Astrocyte (in vitro differentiated cells and primary cell): ENCODE data around the gene WSCD1. TPM values are rescaled to one million over a fixed set of nuclear protein-coding genes. Genes with fewer than 3 reads are reported as not detected.

Experiments
- DNase-seq: peaks from one replicate; pipeline ENCODE4 v3.0.0-alpha.2; 2010; ENCODE audit warnings: low read depth
- FAIRE-seq: peaks from 2 replicates; lab custom pipeline; 2011; peaks lifted over from hg19 to GRCh38; lab: Jason Lieb, UNC
- H2AFZ ChIP-seq: 2 replicates; pipeline ENCODE4 v1.6.0; 2012; ENCODE audit warnings: low read depth, low read length, inconsistent platforms
- H3K27ac ChIP-seq: 2 replicates; pipeline ENCODE4 v1.5.1; 2011; ENCODE audit warnings: low read depth, low read length, inconsistent platforms
- H3K27me3 ChIP-seq: 2 replicates; pipeline ENCODE4 v1.6.0; 2011; ENCODE audit warnings: low read length, inconsistent platforms; ENCODE audit not compliant: insufficient read depth
- H3K36me3 ChIP-seq: 2 replicates; pipeline ENCODE4 v1.5.1; 2011; ENCODE audit warnings: low read length, inconsistent platforms; ENCODE audit not compliant: insufficient read depth
- H3K4me1 ChIP-seq: 2 replicates; pipeline ENCODE4 v1.5.1; 2011; ENCODE audit warnings: low read length, inconsistent platforms; ENCODE audit not compliant: insufficient read depth
- H3K4me2 ChIP-seq: 2 replicates; pipeline ENCODE4 v1.6.0; 2012; ENCODE audit warnings: low read length, inconsistent platforms
- H3K4me3 ChIP-seq: 2 replicates; pipeline ENCODE4 v1.5.1; 2011; ENCODE audit warnings: low read depth, mild to moderate bottlenecking, low read length, inconsistent platforms; ENCODE audit not compliant: insufficient read depth
- H3K79me2 ChIP-seq: 2 replicates; pipeline ENCODE4 v1.6.0; 2012; ENCODE audit warnings: mild to moderate bottlenecking, low read length, inconsistent platforms; ENCODE audit not compliant: insufficient read depth
- H3K9ac ChIP-seq: 2 replicates; pipeline ENCODE4 v1.6.0; 2012; ENCODE audit warnings: mild to moderate bottlenecking, low read length, inconsistent platforms
- H3K9me3 ChIP-seq: 2 replicates; pipeline ENCODE4 v1.5.1; 2012; ENCODE audit warnings: low read depth, mild to moderate bottlenecking, low read length, inconsistent platforms; ENCODE audit not compliant: insufficient read depth
- H4K20me1 ChIP-seq: 2 replicates; pipeline ENCODE4 v1.6.0; 2012; ENCODE audit warnings: low read length, inconsistent platforms; ENCODE audit not compliant: insufficient read depth
- H3K27ac Mint-ChIP-seq: one replicate; pipeline ENCODE4 v1.8.0; 2021; ENCODE audit warnings: mild to moderate bottlenecking, mixed read lengths; ENCODE audit not compliant: unreplicated experiment
- H3K27me3 Mint-ChIP-seq: one replicate; pipeline ENCODE4 v1.8.0; 2021; ENCODE audit warnings: low read depth, mixed read lengths; ENCODE audit not compliant: unreplicated experiment
- H3K36me3 Mint-ChIP-seq: one replicate; pipeline ENCODE4 v1.8.0; 2021; ENCODE audit warnings: low read depth, mixed read lengths; ENCODE audit not compliant: unreplicated experiment
- H3K4me1 Mint-ChIP-seq: one replicate; pipeline ENCODE4 v1.8.0; 2021; ENCODE audit warnings: low read depth, mixed read lengths; ENCODE audit not compliant: unreplicated experiment
- H3K4me3 Mint-ChIP-seq: one replicate; pipeline ENCODE4 v1.8.0; 2021; ENCODE audit warnings: mild to moderate bottlenecking, moderate library complexity, mixed read lengths; ENCODE audit not compliant: unreplicated experiment
- H3K9me3 Mint-ChIP-seq: one replicate; pipeline ENCODE4 v1.8.0; 2021; ENCODE audit warnings: mild to moderate bottlenecking, mixed read lengths; ENCODE audit not compliant: unreplicated experiment
- EZH2 ChIP-seq: IDR thresholded peaks from 2 replicates; pipeline ENCODE4 v1.6.1; 2012; ENCODE audit warnings: mild to moderate bottlenecking, low read length, inconsistent platforms; ENCODE audit not compliant: insufficient read depth
- total RNA-seq: library from RNA; stranded (reverse); gene quantifications from 2 replicates; pipeline ENCODE4 v1.2.1, GENCODE V29; 2021
- TF ChIP-seq, protein P1 (sequence below): IDR thresholded peaks from 2 replicates; pipeline ENCODE4 v1.5.1; 2011; ENCODE audit warnings: low read depth, mild to moderate bottlenecking, inconsistent platforms, low read length, moderate library complexity; ENCODE audit not compliant: insufficient read depth

Gene WSCD1
- total RNA-seq, 1 donor from 2014 or later, result 3.9 TPM

DNA sequence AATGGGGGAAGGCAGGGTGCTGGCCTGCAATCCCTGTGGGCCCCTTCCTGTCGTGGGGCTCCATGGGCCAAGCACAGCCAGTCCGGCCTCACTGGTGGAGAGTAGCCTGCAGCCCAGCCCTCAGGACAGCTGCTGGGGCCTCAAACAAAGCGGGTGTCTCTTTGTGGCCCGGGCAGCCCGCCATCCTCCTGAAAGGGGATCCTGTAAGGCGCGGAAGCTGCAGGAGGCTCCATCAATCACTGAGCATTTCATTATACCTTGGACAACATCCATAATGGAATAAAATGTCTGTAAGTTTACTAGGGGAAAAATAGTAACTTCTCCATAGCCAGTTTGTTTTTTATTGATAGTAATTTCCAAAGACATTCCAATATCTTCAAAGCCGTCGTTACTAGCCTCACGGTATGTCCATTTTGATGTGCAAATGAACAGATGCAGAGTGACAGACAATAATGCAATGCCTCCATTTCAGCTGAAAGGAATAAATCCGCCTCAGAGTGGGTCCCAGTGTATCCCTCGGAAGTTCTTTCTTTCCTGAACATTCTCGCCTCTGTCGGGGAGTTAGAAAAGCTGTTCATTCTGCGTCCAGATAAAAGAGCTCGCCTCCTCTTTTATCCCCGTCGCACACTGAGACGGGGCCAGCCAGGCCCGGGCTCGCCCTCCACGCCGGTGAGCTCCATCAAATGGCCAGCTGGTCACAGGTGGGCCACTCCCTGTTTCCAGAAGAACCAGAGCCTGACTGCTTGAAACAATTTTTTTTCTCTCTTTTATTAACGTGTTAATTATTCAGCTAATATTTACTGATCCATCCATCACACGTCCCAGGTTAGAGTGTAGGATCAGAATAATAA lies 14.4 kb downstream of the WSCD1 start:
- H3K27me3 ChIP-seq, result peaks cover 7% of the 10 kb centered on the region
- no peak for FAIRE-seq
- DNase-seq, result no peak
- H3K4me3 Mint-ChIP-seq, result no peak overlapping the region
- no peak overlapping the region for H3K4me3 ChIP-seq
- H3K9me3 ChIP-seq, result no peaks in the 10 kb centered on the region
- no peaks in the 10 kb centered on the region for H3K36me3 Mint-ChIP-seq
- no peak overlapping the region for H3K27ac ChIP-seq
- H3K9ac ChIP-seq, result no peak overlapping the region
- H3K4me2 ChIP-seq, result no peak overlapping the region
- H3K79me2 ChIP-seq, result no peaks in the 10 kb centered on the region
- H3K27ac Mint-ChIP-seq, result no peak overlapping the region
- H3K9me3 Mint-ChIP-seq, result no peaks in the 10 kb centered on the region
- H3K27me3 Mint-ChIP-seq, result peaks cover 21% of the 10 kb centered on the region
- no peaks in the 10 kb centered on the region for H3K4me1 Mint-ChIP-seq
- no peaks in the 10 kb centered on the region for H3K36me3 ChIP-seq
- H4K20me1 ChIP-seq, result no peaks in the 10 kb centered on the region
- no peak for TF ChIP-seq EZH2
- TF ChIP-seq, protein P1, sequence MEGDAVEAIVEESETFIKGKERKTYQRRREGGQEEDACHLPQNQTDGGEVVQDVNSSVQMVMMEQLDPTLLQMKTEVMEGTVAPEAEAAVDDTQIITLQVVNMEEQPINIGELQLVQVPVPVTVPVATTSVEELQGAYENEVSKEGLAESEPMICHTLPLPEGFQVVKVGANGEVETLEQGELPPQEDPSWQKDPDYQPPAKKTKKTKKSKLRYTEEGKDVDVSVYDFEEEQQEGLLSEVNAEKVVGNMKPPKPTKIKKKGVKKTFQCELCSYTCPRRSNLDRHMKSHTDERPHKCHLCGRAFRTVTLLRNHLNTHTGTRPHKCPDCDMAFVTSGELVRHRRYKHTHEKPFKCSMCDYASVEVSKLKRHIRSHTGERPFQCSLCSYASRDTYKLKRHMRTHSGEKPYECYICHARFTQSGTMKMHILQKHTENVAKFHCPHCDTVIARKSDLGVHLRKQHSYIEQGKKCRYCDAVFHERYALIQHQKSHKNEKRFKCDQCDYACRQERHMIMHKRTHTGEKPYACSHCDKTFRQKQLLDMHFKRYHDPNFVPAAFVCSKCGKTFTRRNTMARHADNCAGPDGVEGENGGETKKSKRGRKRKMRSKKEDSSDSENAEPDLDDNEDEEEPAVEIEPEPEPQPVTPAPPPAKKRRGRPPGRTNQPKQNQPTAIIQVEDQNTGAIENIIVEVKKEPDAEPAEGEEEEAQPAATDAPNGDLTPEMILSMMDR, result no peak
- H2AFZ ChIP-seq, result no peak overlapping the region
- no peaks in the 10 kb centered on the region for H3K4me1 ChIP-seq

DNA sequence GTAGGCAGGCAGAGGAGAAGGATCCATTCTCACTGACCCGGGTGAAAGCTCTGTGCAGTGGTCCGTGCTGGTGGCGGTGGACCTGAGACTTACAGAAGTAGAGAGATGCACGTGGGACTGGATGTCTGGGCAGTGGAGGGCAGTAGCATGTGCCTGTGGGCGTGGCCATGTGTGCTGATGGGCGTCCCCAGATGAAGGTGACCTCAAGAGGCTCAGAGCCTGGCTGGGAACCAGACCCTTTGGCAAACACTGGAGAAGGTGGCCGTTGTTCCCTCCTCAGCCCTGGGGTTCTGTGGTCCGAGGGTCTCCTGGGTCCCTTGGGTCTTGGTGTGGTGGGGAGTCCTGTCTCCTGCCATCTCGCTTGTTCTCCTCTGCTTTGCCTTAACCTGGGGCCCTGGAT lies 15.6 kb downstream of the WSCD1 start:
- Histone ChIP-seq H3K4me2 (no peak overlapping the region), H4K20me1 (no peaks in the 10 kb centered on the region), H2AFZ (no peak overlapping the region), H3K36me3 (no peaks in the 10 kb centered on the region), H3K4me1 (no peaks in the 10 kb centered on the region), H3K27ac (no peak overlapping the region), H3K4me3 (no peak overlapping the region), H3K27me3 (peaks cover 7% of the 10 kb centered on the region), H3K79me2 (no peaks in the 10 kb centered on the region), H3K9me3 (no peaks in the 10 kb centered on the region), H3K9ac (no peak overlapping the region)
- Mint-ChIP-seq H3K9me3 (no peaks in the 10 kb centered on the region), H3K27ac (no peak overlapping the region), H3K27me3 (peaks cover 17% of the 10 kb centered on the region), H3K4me3 (no peak overlapping the region), H3K36me3 (no peaks in the 10 kb centered on the region), H3K4me1 (no peaks in the 10 kb centered on the region)
- TF ChIP-seq, protein P1, result no peak
- TF ChIP-seq EZH2, result no peak
- FAIRE-seq (no peak), DNase-seq (no peak)
